Esophagus squamous epithelium (tissue), 5 donors: Measurements from ENCODE around the gene NCAM1. TPM values are rescaled to one million over a fixed set of nuclear protein-coding genes. Genes with fewer than 3 reads are reported as not detected.

Experiments
- DNase-seq: peaks from one replicate; lab custom pipeline; 2025; lab: John Stamatoyannopoulos, UW
- H3K27ac ChIP-seq, 4 donors: fragments of 200-600 bp; sonication (generic); one replicate each; pipeline ENCODE4 v1.5.1; 2016 to 2019; ENCODE audit warnings: mild to moderate bottlenecking in 1 of 4
- H3K27me3 ChIP-seq, 4 donors: fragments of 200-600 bp; sonication (generic); 1 replicate in 3 of 4; 2 replicates in 1 of 4; pipeline versions ENCODE4 v1.5.1 to v1.6.0; 2017 to 2021; ENCODE audit warnings: antibody characterized with exemption in 1 of 4
- H3K36me3 ChIP-seq, 3 donors: fragments of 200-600 bp; sonication (generic); one replicate each; pipeline ENCODE4 v1.5.1; 2016 to 2019
- H3K4me1 ChIP-seq, 3 donors: fragments of 200-600 bp; sonication (generic); one replicate each; pipeline ENCODE4 v1.5.1; 2017 to 2019
- H3K4me3 ChIP-seq, 4 donors: fragments of 200-600 bp; sonication (generic); 1 replicate in 3 of 4; 2 replicates in 1 of 4; pipeline ENCODE4 v1.5.1; 2016 to 2019; ENCODE audit warnings: mild to moderate bottlenecking in 2 of 4, moderate library complexity in 1 of 4
- H3K9me3 ChIP-seq, 3 donors: fragments of 200-600 bp; sonication (generic); one replicate each; pipeline ENCODE4 v1.5.1; 2016 to 2019
- CTCF ChIP-seq, 6 experiments: fragments of 450-650 bp in 4 of 6; fragments of 200-600 bp in 2 of 6; sonication (generic) in 2 of 6; IDR thresholded peaks; one replicate each; pipeline ENCODE4 v1.5.1; 2016 to 2019; ENCODE audit warnings: antibody characterized with exemption in 6 of 6, mild to moderate bottlenecking in 4 of 6, moderate library complexity in 4 of 6
- POLR2A ChIP-seq, 4 donors: fragments of 450-650 bp; IDR thresholded peaks; one replicate each; pipeline ENCODE4 v1.6.1; 2017; ENCODE audit warnings: antibody characterized with exemption in 4 of 4, mild to moderate bottlenecking in 4 of 4, moderate library complexity in 3 of 4
- WGBS, 2 donors: methylation state at CpG; one replicate each; pipeline ENCODE4 v1.1.5; 2018; 5-methylcytosine and 5-hydroxymethylcytosine counted together
- intact Hi-C: fragments of 100-400 bp; cut with DNase I; formaldehyde crosslinking; loops from one replicate; pipeline ENCODE4 v1.15.0; 2022
- total RNA-seq, 4 donors: library from RNA; depleted of rRNA; stranded (reverse); fragments of >200 nt; gene quantifications; one replicate each; pipeline ENCODE4 v1.1.0, GENCODE V29; 2016
- donor health status: DM: yes; HTN: yes; CAD: no.

Gene NCAM1
- total RNA-seq, 4 donors from 2014 or later: 1.6 to 16.4 (median 2.6) TPM

DNA sequence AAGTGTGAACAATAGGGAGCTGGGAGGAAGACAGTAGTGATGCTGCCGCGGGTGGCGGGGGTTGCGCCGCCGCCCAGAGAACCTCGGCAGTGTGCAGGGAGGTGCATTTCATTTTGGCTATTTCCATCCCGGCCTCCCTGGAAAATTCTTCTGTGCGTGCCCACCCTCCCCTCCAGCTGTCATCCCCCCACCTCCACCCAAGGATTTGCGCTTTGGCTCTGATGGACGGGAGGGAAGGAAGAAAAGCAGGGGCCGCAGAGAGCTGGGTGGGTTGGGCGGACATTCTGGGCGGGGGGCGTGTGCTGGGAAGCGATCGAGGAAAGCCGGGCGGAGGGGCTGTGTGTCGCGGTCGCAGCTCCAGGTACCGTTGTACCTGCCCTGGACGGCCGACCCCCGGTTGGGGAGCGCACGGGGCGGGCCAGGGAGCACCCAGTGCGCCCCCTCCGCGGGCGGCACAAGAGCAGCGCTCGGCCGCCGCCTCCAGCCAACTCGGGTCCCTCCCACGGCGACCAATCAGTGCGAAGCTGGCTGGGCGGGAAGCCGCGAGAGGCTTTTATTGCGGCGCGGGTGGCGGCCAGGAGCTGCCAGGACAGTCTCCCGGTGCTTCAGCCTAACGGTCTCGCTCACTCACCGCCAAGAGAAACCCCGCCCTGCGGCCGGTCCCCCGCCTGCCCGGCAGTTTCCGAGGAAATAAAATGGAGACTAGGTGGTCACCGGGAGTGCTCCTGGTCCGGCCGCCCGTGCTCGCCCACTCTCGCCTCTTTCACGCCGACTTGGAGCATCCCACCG lies 1.6 kb downstream of the NCAM1 start:
- Histone ChIP-seq H3K27ac (peak overlapping the region in 3 of 4 donors; percentile 48 to 61 (median 51)), H3K9me3 (no peaks in the 10 kb centered on the region), H3K4me3 (peak overlapping the region; percentile 24 to 67 (median 54)), H3K36me3 (no peaks in the 10 kb centered on the region), H3K27me3 (peaks cover 4 to 91% (median 17%) of the 10 kb centered on the region in 4 donors), H3K4me1 (peaks cover 11 to 31% (median 22%) of the 10 kb centered on the region in 3 donors)
- intact Hi-C loops: no loop called here
- 0 to 2% methylated on average over 10 to 19 of the region's 67 CpGs for WGBS, 2 donors
- TF ChIP-seq CTCF (IDR thresholded peaks at IDR 0.05): no peak
- peak in 1 of 4 donors; percentile 21 for TF ChIP-seq POLR2A (IDR thresholded peaks at IDR 0.05)
- no peak for DNase-seq

DNA sequence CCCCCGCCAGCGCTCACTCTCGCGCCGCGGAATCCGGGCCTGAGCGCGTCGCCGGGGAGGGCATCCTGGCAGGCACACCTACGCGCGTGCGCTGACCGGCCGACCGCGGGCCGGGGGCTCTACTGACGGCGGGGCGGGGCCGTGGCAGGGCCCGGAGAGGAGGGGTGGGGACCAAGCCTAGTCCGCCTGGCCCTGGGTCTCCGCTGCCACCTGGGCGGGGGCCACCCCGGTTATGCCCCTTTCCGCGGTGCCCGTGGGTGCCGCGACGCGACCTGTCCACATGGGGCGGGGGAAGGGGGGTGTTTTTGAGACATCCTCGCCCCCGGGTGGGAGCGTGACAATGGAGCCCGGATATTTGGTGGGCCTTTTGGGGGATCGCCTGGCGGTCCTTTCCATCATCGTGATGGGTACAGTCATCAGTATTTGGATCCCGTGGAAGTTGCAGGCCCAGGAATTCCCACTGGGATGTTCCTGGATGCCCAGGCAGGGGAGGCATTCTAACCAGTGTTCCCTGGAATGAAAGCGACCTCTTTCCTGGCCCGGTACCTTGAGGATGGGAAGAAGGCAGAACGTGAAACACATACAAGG lies 2.2 kb downstream of the NCAM1 start:
- H3K36me3 ChIP-seq: no peaks in the 10 kb centered on the region
- intact Hi-C loops: no loop called here
- no peaks in the 10 kb centered on the region for H3K9me3 ChIP-seq
- peak overlapping the region; percentile 15 to 67 (median 54) for H3K4me3 ChIP-seq
- no peak for DNase-seq
- peak overlapping the region in 3 of 4 donors; percentile 14 to 61 (median 48) for H3K27ac ChIP-seq
- H3K4me1 ChIP-seq: peaks cover 11 to 31% (median 22%) of the 10 kb centered on the region in 3 donors
- WGBS, 2 donors: 48 to 53% methylated on average over 3 to 4 of the region's 48 CpGs
- peaks cover 4 to 85% (median 17%) of the 10 kb centered on the region in 4 donors for H3K27me3 ChIP-seq
- TF ChIP-seq POLR2A (IDR thresholded peaks at IDR 0.05) (no peak), CTCF (IDR thresholded peaks at IDR 0.05) (no peak)

DNA sequence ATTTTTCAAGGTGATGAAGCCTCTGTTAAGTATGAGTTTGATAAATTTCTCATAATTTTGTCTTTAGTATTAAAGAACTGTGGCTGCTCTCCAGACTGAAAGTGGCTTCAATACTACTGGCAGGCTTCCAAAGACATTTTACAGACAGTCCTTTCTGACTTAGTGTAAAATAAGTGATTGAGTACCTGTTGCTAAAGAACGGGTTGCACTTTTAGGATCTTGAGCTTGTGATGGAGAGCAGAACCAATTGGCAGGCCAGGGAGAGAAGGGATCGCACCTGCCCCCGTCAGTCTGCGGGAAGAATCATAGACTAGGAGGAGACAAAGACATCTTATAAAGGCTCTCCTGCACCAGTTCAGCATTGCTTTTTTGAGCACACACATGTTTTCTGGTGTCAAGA lies 4.4 kb downstream of the NCAM1 start:
- Histone ChIP-seq H3K4me3 (no peak overlapping the region), H3K4me1 (peaks cover 11 to 31% (median 22%) of the 10 kb centered on the region in 3 donors), H3K36me3 (no peaks in the 10 kb centered on the region), H3K27ac (no peak overlapping the region), H3K27me3 (peaks cover 4 to 70% (median 14%) of the 10 kb centered on the region in 4 donors), H3K9me3 (no peaks in the 10 kb centered on the region)
- WGBS, 2 donors: 66 to 70% methylated on average over 4 of the region's 4 CpGs
- intact Hi-C loops: no loop called here
- DNase-seq: no peak
- no peak for TF ChIP-seq POLR2A (IDR thresholded peaks at IDR 0.05)
- no peak for TF ChIP-seq CTCF (IDR thresholded peaks at IDR 0.05)

GRCh38 chr11:112966561-112966960 lies 5.3 kb downstream of the NCAM1 start:
- Histone ChIP-seq H3K4me1 (peaks cover 11 to 22% (median 17%) of the 10 kb centered on the region in 3 donors), H3K36me3 (no peaks in the 10 kb centered on the region), H3K27ac (no peak overlapping the region), H3K27me3 (peaks cover 4 to 68% (median 11%) of the 10 kb centered on the region in 4 donors), H3K9me3 (no peaks in the 10 kb centered on the region), H3K4me3 (no peak overlapping the region)
- DNase-seq: no peak
- TF ChIP-seq CTCF (IDR thresholded peaks at IDR 0.05): no peak
- no peak for TF ChIP-seq POLR2A (IDR thresholded peaks at IDR 0.05)
- WGBS, 2 donors: 80 to 81% methylated on average over 4 of the region's 4 CpGs
- intact Hi-C loops: no loop called here

DNA sequence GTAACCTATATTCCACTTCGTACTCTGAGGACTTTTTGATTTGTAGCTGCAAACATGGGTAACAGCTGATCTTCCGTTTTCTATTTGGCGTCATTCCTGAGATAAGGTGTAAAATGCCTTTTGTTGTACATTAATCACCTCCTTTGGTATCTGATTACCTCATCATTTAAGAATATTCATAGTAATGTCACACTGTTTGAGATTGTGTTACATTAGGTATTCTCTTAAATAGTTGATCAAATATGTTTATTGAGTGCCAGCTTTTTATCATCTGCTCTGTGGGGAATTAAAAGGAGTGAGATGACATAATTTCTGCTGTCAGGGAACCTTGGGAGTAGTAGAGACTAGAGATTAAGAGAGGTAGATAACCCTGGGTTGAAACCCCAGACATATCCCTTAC lies 5.9 kb downstream of the NCAM1 start:
- Histone ChIP-seq H3K36me3 (no peaks in the 10 kb centered on the region), H3K4me1 (peaks cover 10 to 17% (median 12%) of the 10 kb centered on the region in 3 donors), H3K27me3 (peaks cover 4 to 68% (median 9%) of the 10 kb centered on the region in 4 donors), H3K9me3 (no peaks in the 10 kb centered on the region), H3K27ac (no peak overlapping the region), H3K4me3 (no peak overlapping the region)
- no peak for DNase-seq
- 64 to 79% methylated on average over 3 of the region's 3 CpGs for WGBS, 2 donors
- intact Hi-C loops: no loop called here
- TF ChIP-seq POLR2A (IDR thresholded peaks at IDR 0.05) (no peak), CTCF (IDR thresholded peaks at IDR 0.05) (no peak)
